Tibial artery (tissue), 4 donors: ENCODE results near the gene KRT35.

Experiments
- DNase-seq, 2 donors: peaks; one replicate each; pipeline ENCODE4 v3.0.0-alpha.2; 2019
- H3K27ac ChIP-seq, 2 donors: fragments of 200-600 bp; sonication (generic) in 1 of 2; 1 replicate in 1 of 2; 2 replicates in 1 of 2; pipeline ENCODE4 v1.5.1; 2018 to 2019; ENCODE audit warnings: mild to moderate bottlenecking in 1 of 2
- H3K27me3 ChIP-seq, 2 donors: fragments of 200-600 bp; sonication (generic) in 1 of 2; one replicate each; pipeline versions ENCODE4 v1.5.1 to v1.6.0; 2016 to 2019
- H3K36me3 ChIP-seq, 3 donors: fragments of 200-600 bp; sonication (generic) in 2 of 3; one replicate each; pipeline ENCODE4 v1.5.1; 2016 to 2019; ENCODE audit warnings: mild to moderate bottlenecking in 2 of 3
- H3K4me1 ChIP-seq, 4 donors: fragments of 200-600 bp; sonication (generic) in 2 of 4; 1 replicate in 3 of 4; 2 replicates in 1 of 4; pipeline ENCODE4 v1.5.1; 2016 to 2019
- H3K4me3 ChIP-seq, 2 donors: fragments of 200-600 bp; sonication (generic) in 1 of 2; 1 replicate in 1 of 2; 2 replicates in 1 of 2; pipeline ENCODE4 v1.5.1; 2018 to 2019; ENCODE audit warnings: mild to moderate bottlenecking in 2 of 2
- H3K9me3 ChIP-seq, 3 donors: fragments of 200-600 bp; sonication (generic) in 1 of 3; one replicate each; pipeline ENCODE4 v1.5.1; 2016 to 2019
- CTCF ChIP-seq, 2 experiments: fragments of 200-600 bp in 1 of 2; fragments of 450-650 bp in 1 of 2; IDR thresholded peaks; one replicate each; pipeline ENCODE4 v1.5.1; 2017 to 2019; ENCODE audit warnings: antibody characterized with exemption in 2 of 2, mild to moderate bottlenecking in 1 of 2, moderate library complexity in 1 of 2
- intact Hi-C: fragments of 100-400 bp; cut with DNase I; formaldehyde crosslinking; loops from one replicate; pipeline ENCODE4 v1.15.0; 2023; ENCODE audit warnings: low total_unique reads

KRT35 gene

GRCh38 chr17:41496803-41497484 lies 16.0 kb upstream of the KRT35 start:
- Histone ChIP-seq H3K27me3 (peaks cover 0 to 21% of the 10 kb centered on the region in 2 donors), H3K27ac (no peak overlapping the region), H3K9me3 (no peaks in the 10 kb centered on the region), H3K36me3 (no peaks in the 10 kb centered on the region), H3K4me1 (no peaks in the 10 kb centered on the region), H3K4me3 (no peak overlapping the region)
- TF ChIP-seq CTCF (IDR thresholded peaks at IDR 0.05), result peak in 1 of 2 experiments; percentile 38
- DNase-seq, result peak; percentile 58 to 77
- intact Hi-C loops, result no loop called here

- Histone ChIP-seq H3K4me3 (no peak overlapping the region), H3K9me3 (no peaks in the 10 kb centered on the region), H3K27me3 (peaks cover 0 to 15% of the 10 kb centered on the region in 2 donors), H3K4me1 (no peaks in the 10 kb centered on the region), H3K27ac (no peak overlapping the region), H3K36me3 (no peaks in the 10 kb centered on the region)
- DNase-seq, result no peak
- intact Hi-C loops, result no loop called here
- no peak for TF ChIP-seq CTCF (IDR thresholded peaks at IDR 0.05)
Observed at GRCh38 chr17:41494524-41494923, 13.6 kb upstream of the KRT35 start.

GRCh38 chr17:41492771-41493170 lies 11.8 kb upstream of the KRT35 start:
- DNase-seq, result no peak
- Histone ChIP-seq H3K4me1 (no peaks in the 10 kb centered on the region), H3K4me3 (no peak overlapping the region), H3K9me3 (no peaks in the 10 kb centered on the region), H3K27ac (no peak overlapping the region), H3K27me3 (peaks cover 0 to 15% of the 10 kb centered on the region in 2 donors), H3K36me3 (no peaks in the 10 kb centered on the region)
- TF ChIP-seq CTCF (IDR thresholded peaks at IDR 0.05), result no peak
- intact Hi-C loops, result no loop called here

- Histone ChIP-seq H3K27me3 (peaks cover 0 to 13% of the 10 kb centered on the region in 2 donors), H3K9me3 (no peaks in the 10 kb centered on the region), H3K4me3 (no peak overlapping the region), H3K36me3 (no peaks in the 10 kb centered on the region), H3K4me1 (no peaks in the 10 kb centered on the region), H3K27ac (no peak overlapping the region)
- intact Hi-C loops, result no loop called here
- peak in 1 of 2 donors; percentile 62 for DNase-seq
- no peak for TF ChIP-seq CTCF (IDR thresholded peaks at IDR 0.05)
Observed at GRCh38 chr17:41492351-41492750, 11.4 kb upstream of the KRT35 start.

GRCh38 chr17:41491476-41491875 lies 10.5 kb upstream of the KRT35 start:
- H3K27me3 ChIP-seq, result peaks cover 0 to 20% of the 10 kb centered on the region in 2 donors
- no peak overlapping the region for H3K27ac ChIP-seq
- no peak for DNase-seq
- H3K9me3 ChIP-seq, result no peaks in the 10 kb centered on the region
- no peaks in the 10 kb centered on the region for H3K4me1 ChIP-seq
- intact Hi-C loops, result no loop called here
- TF ChIP-seq CTCF (IDR thresholded peaks at IDR 0.05), result no peak
- H3K4me3 ChIP-seq, result no peak overlapping the region
- H3K36me3 ChIP-seq, result no peaks in the 10 kb centered on the region
